ENCODE measurements around the gene C16orf78. TPM values are rescaled to one million over a fixed set of nuclear protein-coding genes. Genes with fewer than 3 reads are reported as not detected.
"Not testable (repeated sequence)": the region's sequence is repeated elsewhere in the genome, so short reads cannot be mapped to it uniquely, and the experiment has no call there.

The C16orf78 gene
- polyA plus RNA-seq, 1 donor: not detected

DNA sequence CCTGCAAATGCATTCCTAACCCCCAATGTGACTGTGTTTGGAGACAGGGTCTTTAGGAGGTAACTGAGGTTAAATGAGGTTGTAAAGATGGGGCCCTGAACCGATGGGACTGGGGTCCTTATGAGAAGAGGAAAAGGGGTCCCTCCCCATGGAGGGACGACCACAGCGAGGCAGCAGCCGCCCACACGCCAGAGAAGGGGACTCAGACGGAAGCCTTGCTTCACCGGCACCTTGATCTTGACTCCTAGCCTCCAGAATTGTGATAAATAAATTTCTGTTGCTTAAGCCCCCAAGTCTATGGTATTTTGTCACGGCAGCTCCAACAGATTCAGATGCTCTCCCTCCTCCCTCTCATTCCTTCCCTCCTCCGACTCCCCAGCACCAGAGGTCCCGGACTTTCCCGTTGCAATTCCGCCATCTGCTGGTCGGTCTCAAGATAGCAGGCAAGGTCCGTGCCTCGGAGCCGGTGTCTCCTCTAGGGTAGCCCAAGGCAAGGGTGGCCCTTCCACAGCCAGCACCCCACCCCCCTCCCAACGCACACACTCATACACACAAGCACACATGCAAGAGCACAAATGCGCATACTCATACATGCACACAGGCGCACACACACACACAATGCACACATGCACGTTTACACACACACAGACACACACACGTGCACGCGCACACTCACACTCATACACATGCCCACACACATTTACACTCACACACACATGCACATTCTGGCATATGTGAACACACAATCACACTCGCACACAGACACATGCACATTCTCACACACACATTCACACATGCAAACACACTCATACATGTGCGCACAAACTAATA lies 23.1 kb upstream of the C16orf78 start:
- peak; percentile 31 for DNase-seq

DNA sequence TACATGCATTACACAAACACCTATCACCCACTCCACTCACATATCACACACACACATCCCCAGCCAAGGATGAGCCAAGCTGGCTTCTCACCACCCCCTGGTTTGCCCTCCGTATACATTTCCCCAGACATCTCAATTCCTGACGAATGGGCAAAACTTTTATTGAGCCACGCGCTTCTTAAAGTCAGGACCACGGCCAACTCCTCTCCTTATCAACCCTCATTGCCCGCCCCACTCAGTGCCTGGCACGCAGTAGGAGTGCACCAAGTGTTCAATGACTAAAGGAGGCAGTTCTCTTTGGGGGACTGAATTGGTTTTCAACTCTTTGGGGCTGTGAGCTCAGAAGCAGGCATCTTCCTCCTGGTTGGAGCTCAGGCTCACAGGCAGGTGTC lies 22.5 kb upstream of the C16orf78 start:
- no peak for DNase-seq

GRCh38 chr16:49352892-49353291 lies 20.7 kb upstream of the C16orf78 start:
- DNase-seq: no peak

GRCh38 chr16:49353680-49354079 lies 19.9 kb upstream of the C16orf78 start:
- no peak for DNase-seq

GRCh38 chr16:49354101-49354500 lies 19.5 kb upstream of the C16orf78 start:
- no peak for DNase-seq

DNA sequence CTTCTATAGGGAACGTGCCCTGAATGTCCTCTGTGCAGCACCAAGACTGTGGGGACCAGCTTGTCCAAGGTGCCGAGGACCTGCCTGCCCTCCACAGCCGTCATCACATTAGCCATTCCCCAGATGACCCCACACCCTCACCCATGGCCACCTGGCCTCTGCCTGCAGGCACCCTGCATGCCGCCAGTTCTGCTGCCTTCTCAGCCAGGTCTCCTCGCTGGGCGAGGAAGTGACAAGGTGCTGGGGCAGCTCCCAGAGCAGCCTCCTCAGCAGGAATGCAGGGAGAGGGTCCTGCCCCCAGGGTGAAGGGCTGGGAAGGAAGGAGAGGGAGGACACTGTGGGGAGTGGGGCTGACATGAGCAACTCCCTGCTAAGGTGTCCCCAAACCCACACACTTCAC lies 18.6 kb upstream of the C16orf78 start:
- no peak for DNase-seq

DNA sequence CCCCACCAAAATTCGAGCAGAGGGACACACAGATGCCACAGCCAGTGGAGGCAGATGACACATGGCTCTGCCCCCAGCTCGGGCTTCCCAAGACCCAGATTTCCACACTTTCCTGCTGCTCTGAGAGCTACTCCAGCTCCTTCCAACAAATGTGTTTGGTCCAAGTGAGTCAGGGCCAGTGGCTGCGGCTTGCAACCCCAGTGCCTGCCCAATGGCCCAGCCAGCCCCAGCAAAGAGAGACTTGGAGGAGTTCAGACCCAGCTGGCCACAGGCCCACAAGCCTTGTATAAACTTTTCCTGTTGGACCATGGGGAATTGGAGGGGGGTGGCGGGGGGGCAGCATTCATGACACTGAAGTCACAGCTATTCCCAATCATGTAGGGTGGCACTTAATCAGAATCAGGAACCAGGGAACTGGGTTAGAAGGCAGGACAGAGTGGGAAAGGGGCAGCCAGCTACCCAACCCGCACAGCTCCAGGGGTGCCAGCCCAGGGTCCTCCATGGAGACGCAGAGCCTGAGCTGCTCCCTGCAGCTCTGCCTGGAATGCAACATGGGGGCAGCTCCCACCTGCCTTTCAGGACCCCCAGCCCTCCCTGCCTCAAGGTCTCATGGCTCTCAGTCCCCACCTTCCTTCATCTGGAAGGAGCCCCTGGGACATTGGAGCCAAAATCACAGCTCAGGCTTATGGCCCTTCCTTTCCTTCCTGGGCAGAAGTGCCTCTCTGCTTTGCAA lies 17.5 kb upstream of the C16orf78 start:
- no peak for DNase-seq

DNA sequence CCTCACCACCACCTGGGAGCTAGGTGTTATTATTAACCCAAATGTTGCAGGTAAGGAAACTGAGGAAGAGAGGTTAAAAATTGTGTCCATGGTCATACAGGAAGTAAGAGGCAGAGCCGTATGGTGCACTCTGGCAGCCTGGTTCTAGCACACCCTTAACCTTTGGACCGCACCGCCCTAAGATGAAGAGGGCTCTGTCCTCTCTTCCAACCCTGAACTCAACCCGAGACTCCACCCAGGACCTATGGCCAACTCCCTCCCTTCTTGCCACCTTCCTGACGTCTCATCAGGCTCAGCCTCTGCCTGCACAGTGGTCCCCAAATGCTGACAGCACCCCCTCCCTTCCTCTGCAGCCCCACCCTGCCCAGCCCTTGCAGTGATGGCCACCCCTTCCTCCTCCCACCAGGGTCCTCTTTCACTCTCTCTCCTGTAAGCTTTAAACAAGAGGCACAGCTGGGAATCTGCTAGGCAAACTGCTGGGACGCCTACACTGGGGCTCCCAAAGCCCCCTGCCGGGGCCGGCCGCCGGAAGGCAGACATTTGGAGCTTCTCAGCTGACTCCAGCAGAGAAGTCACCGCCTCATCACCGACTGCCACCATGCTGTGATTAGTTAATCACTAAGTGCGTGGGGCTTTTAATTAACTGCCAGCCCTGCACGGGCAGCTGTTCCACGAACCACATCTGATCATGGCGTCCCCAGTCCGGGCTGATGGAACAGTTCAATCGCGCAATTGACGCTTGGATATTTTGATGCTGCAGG lies 16.7 kb upstream of the C16orf78 start:
- no peak for DNase-seq

GRCh38 chr16:49359591-49359990 lies 14.0 kb upstream of the C16orf78 start:
- no peak for DNase-seq

GRCh38 chr16:49361731-49362130 lies 11.9 kb upstream of the C16orf78 start:
- DNase-seq: not testable (repeated sequence)

DNA sequence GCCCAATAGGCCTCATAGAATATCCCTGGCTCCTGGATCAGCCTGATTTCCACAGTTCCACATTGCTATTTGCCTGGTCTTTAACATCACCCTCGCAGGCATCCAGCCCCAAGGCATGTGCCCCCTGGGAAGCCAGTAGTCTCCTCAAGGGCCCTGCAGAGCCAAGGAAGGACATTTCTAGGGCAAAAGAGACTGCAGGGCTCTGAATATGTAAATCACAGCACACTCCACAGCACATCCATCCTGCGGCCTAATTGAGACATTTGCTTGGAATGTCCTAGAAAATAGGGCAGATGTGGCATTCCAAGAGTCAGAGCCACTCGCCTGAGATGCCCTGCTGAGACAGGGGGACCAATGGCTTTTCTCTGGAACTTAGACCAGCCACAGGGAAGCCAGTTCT lies 11.4 kb upstream of the C16orf78 start:
- DNase-seq: no peak

GRCh38 chr16:49365711-49366509 lies 7.7 kb upstream of the C16orf78 start:
- no peak for DNase-seq

- DNase-seq: no peak
Measured at GRCh38 chr16:49366669-49367068, 6.9 kb upstream of the C16orf78 start.

DNA sequence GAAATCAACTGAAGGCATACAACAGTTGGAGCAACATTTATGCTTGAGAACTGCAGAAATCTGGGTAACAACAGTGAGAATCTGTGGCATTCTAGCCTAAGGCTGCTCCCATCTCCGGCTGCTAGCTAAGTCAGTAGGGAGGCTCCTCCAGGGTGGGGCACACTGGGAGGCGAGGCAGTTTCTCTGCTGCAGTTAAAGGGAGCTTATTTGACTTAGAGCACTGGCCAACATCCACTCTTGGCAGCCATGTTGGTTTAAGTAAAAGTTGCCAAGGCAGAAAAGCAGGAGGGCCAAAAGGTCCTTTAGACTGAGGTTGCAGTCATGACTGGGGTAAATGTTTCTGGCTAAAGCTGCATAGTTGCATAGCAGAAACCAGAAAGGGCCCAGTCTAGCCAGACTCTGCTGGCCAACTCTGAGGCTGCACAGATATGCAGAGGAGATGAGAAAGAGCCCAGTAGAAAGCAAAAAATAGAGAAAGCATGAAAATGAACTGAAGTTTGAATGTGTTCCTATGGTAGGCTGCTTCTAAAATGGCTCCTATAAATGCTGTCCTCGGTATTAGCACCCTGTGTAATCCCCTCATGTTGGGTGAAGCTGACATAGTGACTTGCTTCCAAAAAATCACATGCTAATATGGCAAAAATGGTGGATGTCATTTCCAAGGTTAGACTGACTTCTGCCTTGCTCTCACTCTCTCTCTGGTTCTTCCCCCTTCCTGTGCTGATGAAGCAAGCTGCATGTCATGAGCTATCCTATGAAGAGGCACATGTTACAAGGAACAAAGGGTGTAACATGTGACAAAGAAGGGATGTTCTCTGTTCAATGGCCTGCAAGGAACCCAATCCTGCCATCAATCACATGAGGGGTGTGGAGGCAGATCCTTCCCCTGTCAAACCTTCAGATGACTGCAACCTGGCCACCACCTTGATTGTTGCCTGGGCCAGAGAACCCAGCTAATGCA lies 3.7 kb upstream of the C16orf78 start:
- DNase-seq: peak; percentile 36

GRCh38 chr16:49376206-49376605 lies 2.6 kb downstream of the C16orf78 start:
- no peak for DNase-seq

- DNase-seq: no peak
Measured at GRCh38 chr16:49377196-49377755, 3.7 kb downstream of the C16orf78 start.

DNA sequence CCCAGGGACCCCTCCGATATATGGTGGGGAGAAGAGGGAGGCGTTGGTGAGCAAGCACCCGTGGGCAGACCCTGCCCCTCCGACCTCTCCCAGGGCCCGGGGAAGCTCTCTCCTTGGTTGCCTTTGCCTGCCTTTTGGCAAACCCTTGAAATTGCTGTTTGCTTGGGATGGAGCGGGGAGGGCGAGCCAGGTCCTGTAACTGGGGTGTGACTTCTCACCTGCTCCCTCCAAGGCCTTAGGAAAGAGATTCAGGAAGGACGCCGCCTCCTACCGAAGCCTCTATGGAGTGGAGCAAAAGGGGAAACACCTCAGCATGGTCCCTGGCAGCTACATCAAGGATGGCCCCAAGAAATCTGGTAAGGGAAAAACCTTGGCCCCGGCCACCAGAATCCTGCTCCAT lies 4.6 kb downstream of the C16orf78 start:
- no peak for DNase-seq

DNA sequence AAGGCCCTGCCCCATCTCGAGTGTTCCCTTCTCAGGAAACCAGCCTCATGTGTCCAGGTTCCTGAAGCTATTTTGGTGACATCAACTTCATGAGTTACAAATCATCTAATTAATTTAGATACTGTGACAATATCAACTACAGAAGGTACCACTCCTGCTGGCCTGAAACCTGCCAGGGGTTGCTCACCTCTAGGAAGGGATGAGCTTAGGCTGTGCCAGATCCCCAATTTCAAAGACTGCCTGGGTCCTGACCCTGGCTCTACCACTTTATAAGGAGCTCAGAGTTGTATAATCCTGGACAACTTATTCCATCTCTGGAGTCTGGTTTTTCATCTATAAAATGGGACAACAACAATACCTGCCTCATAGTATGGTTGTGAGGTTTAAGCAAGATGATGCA lies 5.2 kb downstream of the C16orf78 start:
- DNase-seq: no peak

DNA sequence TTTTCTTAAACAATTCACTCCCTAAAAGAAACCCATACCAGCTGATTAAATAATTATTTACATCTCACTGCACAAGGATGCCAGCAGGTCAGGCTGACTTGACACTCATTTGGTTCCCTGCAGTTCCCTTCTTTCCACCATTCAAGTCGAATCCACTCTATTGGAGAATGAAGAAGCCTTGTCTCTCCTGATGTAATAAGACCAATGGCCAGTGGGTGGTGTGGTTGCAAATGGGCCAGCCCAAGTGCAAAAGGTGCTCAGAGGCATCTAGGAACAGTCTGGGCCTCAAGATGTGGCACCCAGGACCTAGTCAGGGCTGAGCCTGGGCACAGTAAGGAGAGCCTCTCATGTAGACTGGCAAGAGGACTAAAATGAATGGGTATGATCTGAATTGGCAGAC lies 9.3 kb downstream of the C16orf78 start:
- DNase-seq: no peak

- DNase-seq: no peak
Measured at GRCh38 chr16:49395021-49395420, 21.4 kb downstream of the C16orf78 start.

DNA sequence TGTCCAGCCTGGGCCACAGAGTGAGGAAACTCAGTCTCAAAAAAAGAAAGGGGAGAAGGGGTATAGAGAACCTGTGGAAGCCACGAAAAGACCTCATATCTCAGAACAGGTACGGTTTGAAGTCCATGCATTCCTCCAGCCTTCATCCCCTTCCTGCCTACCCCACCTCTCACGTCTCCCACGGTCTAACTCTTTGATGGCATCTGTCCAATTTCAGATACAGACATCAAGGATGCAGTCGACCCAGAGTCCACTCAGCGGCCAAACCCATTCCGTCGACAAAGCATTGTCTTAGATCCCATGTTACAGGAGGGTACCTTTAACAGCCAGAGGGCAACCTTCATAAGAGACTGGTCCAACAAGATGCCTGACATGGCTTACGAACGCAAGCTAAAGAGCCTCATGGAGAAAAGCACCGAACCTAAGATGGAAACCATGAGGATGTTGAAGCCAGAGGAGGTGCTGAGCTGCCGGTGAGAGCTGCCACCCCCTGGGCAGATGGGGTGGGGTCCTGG lies 22.7 kb downstream of the C16orf78 start:
- no peak for DNase-seq

Measured in hindlimb muscle (tissue), 1 donor.